Activated naive CD8-positive, alpha-beta T cell treated with anti-CD3 and anti-CD28 coated beads, Interleukin-2, amount 10 ng/mL, durations not matched to agents 7 days and 5 days (primary cell): ENCODE data around the gene MED12L. TPM values are rescaled to one million over a fixed set of nuclear protein-coding genes. Genes with fewer than 3 reads are reported as not detected.

Experiments used
- ATAC-seq: fragments of 150-1000 bp; cut with Tn5 transposase; one replicate; pipeline ENCODE4 v1.10.0; 2021; ENCODE audit warnings: low read depth, moderate library complexity
- POLR2A ChIA-PET: fragments of 350-600 bp; sonication (Branson Sonifier 250); formaldehyde crosslinking; loops from one replicate; lab custom pipeline; 2021; ENCODE audit warnings: antibody characterized with exemption; lab: Charles Lee
- DNase-seq: peaks from one replicate; pipeline ENCODE4 v3.0.0; 2021
- H3K27ac Mint-ChIP-seq: one replicate; pipeline ENCODE4 v1.8.0; 2022; ENCODE audit warnings: mild to moderate bottlenecking, mixed read lengths
- H3K27me3 Mint-ChIP-seq: one replicate; pipeline ENCODE4 v1.8.0; 2022; ENCODE audit warnings: mild to moderate bottlenecking, moderate library complexity, mixed read lengths
- H3K36me3 Mint-ChIP-seq: one replicate; pipeline ENCODE4 v1.8.0; 2021; ENCODE audit warnings: mild to moderate bottlenecking, mixed read lengths
- H3K4me1 Mint-ChIP-seq: one replicate; pipeline ENCODE4 v1.8.0; 2021; ENCODE audit warnings: mixed read lengths
- H3K4me3 Mint-ChIP-seq: one replicate; pipeline ENCODE4 v1.8.0; 2022; ENCODE audit warnings: mild to moderate bottlenecking, moderate library complexity, mixed read lengths
- H3K9me3 Mint-ChIP-seq: one replicate; pipeline ENCODE4 v1.8.0; 2021; ENCODE audit warnings: mixed read lengths
- total RNA-seq, 2 experiments: library from RNA; stranded (reverse); gene quantifications; one replicate each; pipeline ENCODE4 v1.2.3, GENCODE V29; 2021

Gene MED12L
- total RNA-seq, 2 experiments from 2014 or later = 0.36 to 0.68 TPM

- Mint-ChIP-seq H3K27me3 (no peaks in the 10 kb centered on the region), H3K36me3 (peaks cover 52% of the 10 kb centered on the region), H3K4me1 (peaks cover 44% of the 10 kb centered on the region), H3K4me3 (peak overlapping the region; percentile 88), H3K9me3 (peaks cover 6% of the 10 kb centered on the region), H3K27ac (peak overlapping the region; percentile 95)
- DNase-seq (no peak), ATAC-seq (no peak)
- POLR2A ChIA-PET = interaction anchor here (0.7 to 4.3 kb wide), 15 partner anchors 8 to 1068 kb away, joined by 3 to 31 read pairs (median 5); partner anchors contain the start of genes MBNL1 and SIAH2
Measured at GRCh38 chr3:151200586-151200985, 115.1 kb downstream of the MED12L start.

GRCh38 chr3:151201051-151201730 lies 115.7 kb downstream of the MED12L start:
- Mint-ChIP-seq H3K9me3 (peaks cover 5% of the 10 kb centered on the region), H3K27me3 (no peaks in the 10 kb centered on the region), H3K27ac (peak overlapping the region; percentile 95), H3K36me3 (peaks cover 49% of the 10 kb centered on the region), H3K4me3 (peak overlapping the region; percentile 88), H3K4me1 (peaks cover 45% of the 10 kb centered on the region)
- no peak for DNase-seq
- POLR2A ChIA-PET = interaction anchor here (0.6 to 4.3 kb wide), 15 partner anchors 9 to 1067 kb away, joined by 3 to 31 read pairs (median 5); partner anchors contain the start of genes MBNL1 and SIAH2
- ATAC-seq = peak; percentile 15

- Mint-ChIP-seq H3K27ac (peak within 1 kb of the TSS; percentile 95), H3K36me3 (peaks cover 37% of the 10 kb centered on the region), H3K27me3 (no peaks in the 10 kb centered on the region), H3K4me3 (peak within 1 kb of the TSS; percentile 88), H3K4me1 (peaks cover 50% of the 10 kb centered on the region), H3K9me3 (peaks cover 1% of the 10 kb centered on the region)
- POLR2A ChIA-PET = interaction anchor here (0.8 to 4.3 kb wide), 15 partner anchors 8 to 1043 kb away, joined by 3 to 31 read pairs (median 3); partner anchors contain the start of genes SIAH2 and TSC22D2
- DNase-seq (peak; percentile 59), ATAC-seq (peak; percentile 67)
Measured at GRCh38 chr3:151203051-151203420, 117.6 kb downstream of the MED12L start, which contains the start of gene GPR171. Gene GPR171, minus strand, starts transcription at chr3:151203216. Its CDS starts 3,830 bp downstream, at chr3:151199386.

- peak overlapping the region; percentile 77 for H3K4me3 Mint-ChIP-seq
- peaks cover 54% of the 10 kb centered on the region for H3K4me1 Mint-ChIP-seq
- no peaks in the 10 kb centered on the region for H3K27me3 Mint-ChIP-seq
- DNase-seq (no peak), ATAC-seq (peak; percentile 13)
- H3K27ac Mint-ChIP-seq = peak overlapping the region; percentile 94
- no peaks in the 10 kb centered on the region for H3K9me3 Mint-ChIP-seq
- H3K36me3 Mint-ChIP-seq = peaks cover 22% of the 10 kb centered on the region
- POLR2A ChIA-PET = interaction anchor here (1.0 to 2.4 kb wide), 3 partner anchors 34 to 1064 kb away, joined by 3 to 6 read pairs (median 4); partner anchors contain the start of genes MBNL1 and SIAH2
Measured at GRCh38 chr3:151204530-151205402, 119.3 kb downstream of the MED12L start.

- Mint-ChIP-seq H3K36me3 (peaks cover 16% of the 10 kb centered on the region), H3K27ac (peak overlapping the region; percentile 94), H3K9me3 (no peaks in the 10 kb centered on the region), H3K4me1 (peaks cover 60% of the 10 kb centered on the region), H3K27me3 (no peaks in the 10 kb centered on the region), H3K4me3 (peak overlapping the region; percentile 77)
- no peak for DNase-seq
- ATAC-seq = no peak
- POLR2A ChIA-PET = interaction anchor here (1.1 to 2.4 kb wide), 2 partner anchors 443 to 1063 kb away, joined by 3 to 6 read pairs; partner anchors contain the start of genes MBNL1 and SIAH2
Measured at GRCh38 chr3:151205482-151205881, 120.0 kb downstream of the MED12L start.

GRCh38 chr3:151206201-151206600 lies 120.7 kb downstream of the MED12L start:
- POLR2A ChIA-PET = interaction anchor here (1.1 to 2.4 kb wide), 2 partner anchors 443 to 1062 kb away, joined by 3 to 6 read pairs; partner anchors contain the start of genes MBNL1 and SIAH2
- DNase-seq (no peak), ATAC-seq (no peak)
- Mint-ChIP-seq H3K4me1 (peaks cover 65% of the 10 kb centered on the region), H3K9me3 (no peaks in the 10 kb centered on the region), H3K36me3 (peaks cover 11% of the 10 kb centered on the region), H3K27me3 (no peaks in the 10 kb centered on the region), H3K27ac (peak overlapping the region; percentile 94), H3K4me3 (peak overlapping the region; percentile 77)

GRCh38 chr3:151209654-151210053 lies 124.2 kb downstream of the MED12L start:
- Mint-ChIP-seq H3K27ac (peak overlapping the region; percentile 90), H3K4me1 (peaks cover 60% of the 10 kb centered on the region), H3K27me3 (no peaks in the 10 kb centered on the region), H3K9me3 (no peaks in the 10 kb centered on the region), H3K36me3 (no peaks in the 10 kb centered on the region), H3K4me3 (peak overlapping the region; percentile 25)
- peak; percentile 32 for ATAC-seq
- DNase-seq = no peak
- POLR2A ChIA-PET = interaction anchor here (0.9 to 4.7 kb wide), 3 partner anchors 8 to 34 kb away, joined by 3 to 31 read pairs (median 3); partner anchors contain the start of gene GPR171

- peak overlapping the region; percentile 90 for H3K27ac Mint-ChIP-seq
- H3K4me3 Mint-ChIP-seq = peak overlapping the region; percentile 82
- no peaks in the 10 kb centered on the region for H3K36me3 Mint-ChIP-seq
- ATAC-seq = peak; percentile 79
- POLR2A ChIA-PET = interaction anchor here (0.7 to 4.7 kb wide), 4 partner anchors 10 to 802 kb away, joined by 3 to 31 read pairs (median 6); partner anchors contain the start of gene GPR171
- H3K4me1 Mint-ChIP-seq = peaks cover 51% of the 10 kb centered on the region
- H3K27me3 Mint-ChIP-seq = no peaks in the 10 kb centered on the region
- peak; percentile 46 for DNase-seq
- no peaks in the 10 kb centered on the region for H3K9me3 Mint-ChIP-seq
Measured at GRCh38 chr3:151210676-151211381, 125.4 kb downstream of the MED12L start.

GRCh38 chr3:151213151-151213550 lies 127.7 kb downstream of the MED12L start:
- Mint-ChIP-seq H3K27ac (no peak overlapping the region), H3K4me1 (peaks cover 36% of the 10 kb centered on the region), H3K36me3 (no peaks in the 10 kb centered on the region), H3K4me3 (no peak overlapping the region), H3K27me3 (no peaks in the 10 kb centered on the region), H3K9me3 (no peaks in the 10 kb centered on the region)
- ATAC-seq (no peak), DNase-seq (no peak)
- POLR2A ChIA-PET = interaction anchor here (4.7 kb wide), 1 partner anchor 12 kb away, joined by 31 read pairs; the partner anchor contains the start of gene GPR171

- H3K27me3 Mint-ChIP-seq = no peaks in the 10 kb centered on the region
- H3K4me3 Mint-ChIP-seq = no peak overlapping the region
- H3K4me1 Mint-ChIP-seq = peaks cover 29% of the 10 kb centered on the region
- POLR2A ChIA-PET = interaction anchor here (1.5 to 4.7 kb wide), 2 partner anchors 13 to 14 kb away, joined by 4 to 31 read pairs; partner anchors contain the start of gene GPR171
- H3K27ac Mint-ChIP-seq = no peak overlapping the region
- ATAC-seq (no peak), DNase-seq (no peak)
- no peaks in the 10 kb centered on the region for H3K9me3 Mint-ChIP-seq
- H3K36me3 Mint-ChIP-seq = no peaks in the 10 kb centered on the region
Measured at GRCh38 chr3:151213881-151214280, 128.4 kb downstream of the MED12L start.

- DNase-seq = no peak
- H3K27ac Mint-ChIP-seq = no peak overlapping the region
- POLR2A ChIA-PET = interaction anchor here (1.5 kb wide), 1 partner anchor 14 kb away, joined by 4 read pairs; no protein-coding TSS in a partner anchor
- no peak for ATAC-seq
- no peak overlapping the region for H3K4me3 Mint-ChIP-seq
- no peaks in the 10 kb centered on the region for H3K27me3 Mint-ChIP-seq
- H3K9me3 Mint-ChIP-seq = no peaks in the 10 kb centered on the region
- no peaks in the 10 kb centered on the region for H3K36me3 Mint-ChIP-seq
- H3K4me1 Mint-ChIP-seq = peaks cover 24% of the 10 kb centered on the region
Measured at GRCh38 chr3:151214459-151214858, 129.0 kb downstream of the MED12L start.
